GM19099 (cell line): Measurements from ENCODE around the gene HOATZ.

Experiments
- POLR2A ChIP-seq: IDR thresholded peaks from 3 replicates; pipeline ENCODE4 v1.6.1; 2011; ENCODE audit warnings: low read depth; ENCODE audit not compliant: insufficient read length; ENCODE audit errors: extremely low read depth

HOATZ gene

DNA sequence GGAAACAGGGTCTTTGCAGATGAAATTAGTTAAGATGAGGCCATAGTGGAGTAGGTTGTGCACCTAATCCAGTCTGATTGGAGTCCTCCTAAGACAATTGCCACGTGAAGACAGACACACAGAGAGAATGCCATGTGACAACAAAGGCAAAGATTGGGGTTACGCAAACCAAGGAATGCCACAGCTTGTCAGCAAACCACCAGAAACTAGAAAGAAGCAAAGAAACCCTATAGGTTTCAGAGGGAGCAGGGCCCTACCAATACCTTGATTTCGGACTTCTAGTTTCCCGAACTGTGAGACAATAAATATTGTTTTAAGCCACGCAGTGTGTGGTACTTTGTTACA, 17.8 kb downstream of the HOATZ start:
- TF ChIP-seq POLR2A, result no peak

DNA sequence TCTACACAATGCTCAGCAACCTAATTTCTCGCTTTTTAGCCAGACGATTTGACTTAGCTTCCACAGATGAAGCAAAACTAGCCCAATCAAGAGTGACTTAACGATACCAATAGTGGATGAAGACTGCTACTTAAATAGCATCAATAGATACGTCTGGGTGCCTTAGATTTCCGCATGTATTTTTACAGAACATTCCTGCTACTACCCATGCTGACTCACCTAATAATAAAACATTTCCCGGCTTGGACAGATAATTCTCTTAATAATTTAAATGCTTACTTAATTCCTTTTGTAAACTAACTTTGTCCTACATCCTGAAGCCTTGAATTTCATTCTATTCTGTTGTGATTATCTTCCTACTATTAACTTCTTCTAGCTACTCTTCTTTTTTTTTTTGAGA, 20.7 kb downstream of the HOATZ start:
- TF ChIP-seq POLR2A, result no peak

DNA sequence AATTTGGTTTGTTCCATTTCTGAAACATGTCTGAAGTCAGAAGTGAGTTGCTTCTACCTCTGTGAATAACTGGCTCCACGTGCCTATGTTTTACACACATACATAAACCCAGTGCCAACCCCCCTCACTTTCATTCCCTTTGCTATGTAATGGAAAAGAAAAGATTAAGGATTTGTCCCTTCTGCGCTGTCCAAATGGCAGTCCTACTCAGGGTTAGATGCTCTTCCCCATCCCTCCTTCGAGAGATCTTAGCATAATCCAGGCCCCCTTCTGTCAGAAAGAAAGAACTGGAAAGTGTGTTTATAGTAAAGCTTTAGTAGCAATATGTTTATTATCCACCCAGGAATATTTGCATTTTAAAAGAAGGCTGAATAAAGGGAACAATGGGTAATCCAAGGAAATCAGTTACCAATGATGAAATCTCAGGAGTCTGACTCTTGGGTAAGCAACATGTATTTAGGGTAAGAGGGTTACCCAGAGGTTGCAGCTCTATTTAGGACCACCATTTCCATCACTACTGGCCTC, 22.8 kb downstream of the HOATZ start:
- TF ChIP-seq POLR2A, result no peak

DNA sequence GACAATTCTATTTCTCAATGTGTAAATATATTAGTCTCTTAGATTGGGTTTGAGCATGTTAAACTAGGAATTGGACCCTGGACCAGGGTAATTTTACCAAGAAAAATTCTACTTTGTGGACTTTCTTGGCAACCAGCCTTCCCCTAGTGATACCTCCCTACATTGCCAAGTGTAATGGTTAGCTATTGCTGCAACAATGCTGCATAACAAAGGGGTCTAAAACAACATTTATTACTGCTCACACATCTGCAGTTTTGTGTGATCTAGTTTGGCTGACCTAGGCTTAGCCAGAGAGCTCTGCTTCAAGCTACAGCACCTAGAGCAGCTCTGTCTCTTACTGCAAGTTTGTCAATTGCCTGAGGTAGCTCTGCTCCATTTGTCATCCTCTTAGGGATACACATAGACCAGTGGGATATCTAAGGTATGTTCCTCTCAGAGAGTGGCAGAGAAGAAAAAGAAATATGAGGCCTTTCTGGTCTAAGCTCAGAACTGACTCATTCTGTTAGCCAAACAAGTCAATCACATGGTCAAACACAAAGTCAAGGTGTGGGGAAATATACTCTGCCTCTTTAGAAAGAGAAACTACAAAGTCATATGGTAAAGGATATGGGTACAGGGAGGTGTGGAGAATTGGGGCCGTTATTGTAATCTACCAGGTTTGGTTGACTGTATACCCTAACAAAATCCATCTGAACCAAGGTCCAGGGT, 24.0 kb downstream of the HOATZ start:
- no peak for TF ChIP-seq POLR2A

DNA sequence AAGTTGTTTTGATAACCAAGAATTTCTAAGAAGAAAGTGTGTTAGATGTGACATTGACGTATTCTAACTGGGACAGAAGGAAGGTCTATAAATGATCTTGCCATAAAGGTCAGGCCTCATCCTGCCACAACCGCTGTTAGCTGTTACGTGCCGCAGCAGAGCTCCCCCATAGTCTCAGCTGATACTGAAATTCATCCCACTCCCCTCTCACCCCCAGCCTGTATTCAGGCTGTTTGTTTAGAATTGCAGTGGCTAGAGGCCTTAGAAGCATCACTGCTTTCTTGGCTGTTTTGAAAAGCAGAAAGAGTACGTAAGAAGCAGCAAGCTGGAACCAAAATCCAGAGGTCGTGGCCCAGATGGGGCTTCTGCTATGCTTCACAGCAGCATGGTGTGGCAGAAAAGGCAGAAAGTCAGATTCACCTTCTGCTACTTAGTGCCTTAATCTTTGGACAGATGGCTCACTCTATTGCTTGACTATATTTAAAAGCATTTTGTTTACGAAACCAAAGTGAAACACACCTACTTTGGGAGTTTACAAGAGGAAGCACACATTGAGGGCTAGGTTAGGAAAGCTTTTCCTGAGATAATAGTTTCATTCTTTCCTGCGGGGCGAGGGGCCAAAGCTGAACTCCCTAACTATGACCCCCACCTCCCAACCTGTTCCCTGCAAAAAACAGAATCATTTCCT, 25.0 kb downstream of the HOATZ start:
- no peak for TF ChIP-seq POLR2A

DNA sequence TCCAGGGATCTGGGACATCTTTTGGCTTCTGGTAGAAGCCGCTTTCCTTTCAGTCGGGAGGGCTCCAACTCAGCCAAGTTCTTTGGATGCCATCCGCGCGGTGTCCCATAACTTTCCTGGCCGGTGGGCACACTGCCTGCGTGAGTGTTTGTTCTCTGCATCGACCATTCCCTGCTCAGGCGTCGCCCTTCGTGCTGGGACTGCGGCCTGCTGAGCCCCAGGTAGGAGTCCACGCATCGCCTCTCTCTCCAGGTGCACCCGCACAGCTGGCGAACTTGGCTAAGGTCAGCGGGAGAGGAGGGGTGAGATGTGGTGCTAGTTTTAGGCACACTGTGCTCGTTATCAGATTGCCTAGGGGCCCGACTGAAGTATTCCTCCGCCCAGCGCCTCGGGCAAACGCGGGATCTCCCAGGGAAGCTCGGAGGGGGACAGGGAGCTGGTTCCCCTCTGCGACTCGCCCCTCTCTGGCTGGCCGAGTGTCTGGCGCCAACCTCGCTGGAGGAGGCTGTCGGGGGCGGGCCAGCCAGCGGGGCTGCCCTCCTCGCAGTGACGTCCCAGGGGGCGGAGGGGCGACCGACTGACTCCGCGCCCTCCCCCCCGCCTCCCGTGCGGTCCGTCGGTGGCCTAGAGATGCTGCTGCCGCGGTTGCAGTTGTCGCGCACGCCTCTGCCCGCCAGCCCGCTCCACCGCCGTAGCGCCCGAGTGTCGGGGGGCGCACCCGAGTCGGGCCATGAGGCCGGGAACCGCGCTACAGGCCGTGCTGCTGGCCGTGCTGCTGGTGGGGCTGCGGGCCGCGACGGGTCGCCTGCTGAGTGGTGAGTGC, 25.7 kb downstream of the HOATZ start, which contains the start of gene LAYN:
Gene LAYN, plus strand, starts transcription at position 607 of the 823 bp plus-strand sequence. Its CDS starts 124 bp downstream, at position 731.
- no peak for TF ChIP-seq POLR2A

DNA sequence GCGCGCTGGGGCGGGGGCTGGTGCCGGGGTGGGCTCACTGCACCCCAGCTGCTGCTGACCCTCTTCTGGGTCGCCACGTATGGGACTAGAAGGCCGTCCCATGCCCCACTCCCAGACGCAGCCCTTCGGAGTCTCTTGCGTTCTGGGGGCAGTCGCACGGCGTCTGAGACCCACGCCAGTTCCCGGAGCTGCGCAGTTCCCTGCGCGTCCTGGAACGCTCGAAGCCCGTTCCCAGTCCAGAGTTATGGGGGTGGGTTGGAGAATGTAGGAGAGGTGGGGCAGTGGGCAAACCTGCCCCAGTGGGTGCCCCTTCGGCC, 26.3 kb downstream of the HOATZ start:
- no peak for TF ChIP-seq POLR2A

DNA sequence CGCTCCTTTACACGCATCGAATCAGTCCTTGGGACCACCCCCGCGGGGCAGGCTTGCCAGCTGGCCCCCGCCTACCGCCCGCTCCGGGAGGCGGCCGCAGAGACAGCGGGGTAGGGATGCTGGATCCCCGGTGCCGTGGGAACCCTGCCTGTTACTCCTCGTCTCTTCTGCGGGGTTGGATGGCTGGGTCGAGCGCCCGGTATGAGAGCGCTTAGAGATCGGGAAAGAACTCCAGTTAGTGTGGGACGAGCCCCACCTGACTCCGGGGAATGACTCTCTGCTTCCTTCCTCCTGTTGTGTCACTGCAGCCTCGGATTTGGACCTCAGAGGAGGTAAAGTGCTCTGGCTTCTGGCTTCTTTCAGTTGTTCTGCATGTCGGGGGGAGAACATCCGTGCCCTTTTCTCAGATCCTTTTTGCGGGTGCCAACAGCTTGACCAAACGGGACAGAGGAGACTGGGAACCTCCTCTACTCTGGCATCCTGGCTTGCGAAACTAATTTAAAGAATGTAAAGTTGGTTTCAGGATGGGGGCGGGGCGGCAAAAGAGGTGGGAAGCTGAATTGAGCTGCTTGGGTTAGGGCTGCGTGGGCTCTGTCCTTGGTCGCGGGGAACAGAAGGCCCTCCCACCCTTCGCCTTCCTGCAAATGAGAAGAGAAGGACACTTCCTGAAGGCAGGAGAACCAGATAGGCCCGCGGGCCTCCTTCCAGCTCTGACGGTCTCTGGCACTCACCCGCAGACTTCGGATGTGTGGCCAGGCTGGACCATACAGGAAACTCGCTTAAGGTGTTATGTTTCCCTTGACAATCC, 26.9 kb downstream of the HOATZ start:
- no peak for TF ChIP-seq POLR2A

DNA sequence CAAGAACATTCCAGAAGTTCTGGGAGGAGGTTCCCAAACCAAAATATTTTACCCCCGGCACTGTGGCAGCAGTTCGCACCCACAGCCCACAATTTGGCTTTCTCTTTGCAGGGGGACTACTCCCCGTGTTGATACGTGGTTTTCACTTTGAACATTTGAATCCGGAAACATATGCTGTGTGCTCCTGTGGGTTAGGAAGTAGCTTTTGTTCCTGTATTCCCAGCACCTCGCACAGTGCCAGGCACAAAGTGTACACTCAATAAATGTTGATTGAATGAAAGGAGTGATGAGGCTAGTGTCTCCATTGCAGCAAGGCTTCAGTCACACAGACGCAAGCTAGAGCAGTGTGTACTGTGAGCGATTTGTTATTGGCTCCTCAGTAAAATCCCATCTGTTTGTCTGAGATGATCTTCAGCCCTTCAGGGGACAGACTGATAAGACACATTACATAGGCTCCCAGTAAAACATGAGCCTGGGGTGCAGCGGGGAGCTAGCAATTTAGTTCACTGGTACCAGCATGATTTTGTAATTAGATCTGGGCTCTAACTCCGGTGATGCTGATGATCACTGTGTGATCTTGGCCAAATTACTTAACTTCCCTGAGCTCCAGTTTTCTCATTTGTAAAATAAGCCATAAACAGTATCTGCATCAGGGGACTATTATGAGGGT, 28.2 kb downstream of the HOATZ start:
- no peak for TF ChIP-seq POLR2A

DNA sequence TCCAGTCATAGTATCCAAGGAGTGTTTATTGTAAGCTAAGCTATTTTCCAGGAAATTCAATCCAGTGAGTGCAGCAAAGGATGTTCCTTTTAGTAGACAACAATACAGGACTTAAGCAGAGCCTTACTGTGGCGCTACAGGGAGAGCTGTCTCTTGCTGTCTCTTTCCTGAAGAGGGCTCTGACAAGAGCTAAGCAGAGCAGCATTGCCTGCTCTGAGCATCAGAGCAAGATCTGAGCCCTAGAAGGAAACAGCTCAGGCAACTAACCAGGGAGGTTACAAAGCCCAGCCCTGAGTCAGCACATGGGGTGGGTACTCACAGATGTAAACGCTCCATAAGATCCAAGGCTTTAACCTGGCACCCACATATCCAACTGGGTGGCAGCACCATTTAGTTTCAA, 33.9 kb downstream of the HOATZ start:
- no peak for TF ChIP-seq POLR2A

DNA sequence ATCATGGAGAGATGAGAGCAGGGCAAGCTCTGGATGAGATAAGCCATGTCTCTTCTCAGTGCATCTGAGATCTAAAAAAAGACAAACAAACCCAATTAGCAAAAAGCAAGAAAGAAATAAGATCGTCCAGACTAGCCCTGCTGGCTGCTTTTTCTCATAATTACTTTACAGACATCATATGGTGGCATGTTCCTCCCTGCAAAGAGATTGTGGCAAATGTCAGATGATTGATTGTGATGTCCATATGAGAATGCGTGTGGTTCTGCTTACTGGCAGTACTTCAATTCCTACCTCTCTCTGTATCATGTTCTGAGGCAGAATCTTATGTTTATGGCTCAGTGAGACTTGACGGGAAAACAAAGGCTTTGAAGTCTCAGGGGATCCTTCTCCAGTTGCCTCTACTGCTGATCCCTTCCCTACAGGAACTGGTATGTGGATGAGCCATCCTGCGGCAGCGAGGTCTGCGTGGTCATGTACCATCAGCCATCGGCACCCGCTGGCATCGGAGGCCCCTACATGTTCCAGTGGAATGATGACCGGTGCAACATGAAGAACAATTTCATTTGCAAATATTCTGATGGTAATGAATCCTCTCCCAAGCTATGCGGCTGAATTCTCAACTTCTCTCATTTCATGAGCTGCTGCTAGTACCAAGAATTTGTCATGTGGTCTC, 34.8 kb downstream of the HOATZ start:
- no peak for TF ChIP-seq POLR2A

DNA sequence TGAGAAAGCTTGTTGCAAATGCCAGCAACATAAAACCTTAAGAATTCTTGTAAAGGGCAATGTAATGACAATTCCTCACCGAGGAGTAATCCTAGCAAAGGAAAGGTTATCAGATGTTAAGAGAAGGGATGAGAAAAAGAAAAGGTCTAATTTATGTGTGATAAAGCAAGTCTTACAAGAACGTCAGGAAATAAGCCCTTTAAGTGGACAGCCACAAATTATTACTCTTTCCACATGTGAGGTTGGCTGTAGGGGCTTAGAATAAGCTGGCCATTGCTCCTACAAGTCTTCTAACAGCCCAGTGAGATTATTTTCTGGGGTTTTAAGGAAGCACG, 35.3 kb downstream of the HOATZ start:
- no peak for TF ChIP-seq POLR2A

DNA sequence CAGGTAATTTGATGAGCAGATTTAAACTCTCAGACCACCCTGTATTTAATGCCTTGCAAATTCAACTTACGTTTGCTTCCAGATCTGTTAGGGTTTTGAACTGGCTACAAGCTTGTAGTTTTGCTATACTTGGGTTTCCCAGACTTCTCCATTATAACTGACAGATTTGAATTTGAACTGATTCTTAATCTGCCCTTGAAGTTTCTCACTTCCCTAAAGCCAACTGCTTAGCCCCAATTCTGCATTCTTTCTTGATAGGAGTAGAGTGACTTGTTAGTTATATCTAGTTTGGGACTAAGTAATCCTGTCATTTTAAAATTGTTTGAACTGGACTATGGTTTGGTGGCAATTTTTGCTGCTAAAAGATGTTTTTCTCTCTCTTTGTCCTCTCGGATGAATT, 35.7 kb downstream of the HOATZ start:
- TF ChIP-seq POLR2A, result no peak

DNA sequence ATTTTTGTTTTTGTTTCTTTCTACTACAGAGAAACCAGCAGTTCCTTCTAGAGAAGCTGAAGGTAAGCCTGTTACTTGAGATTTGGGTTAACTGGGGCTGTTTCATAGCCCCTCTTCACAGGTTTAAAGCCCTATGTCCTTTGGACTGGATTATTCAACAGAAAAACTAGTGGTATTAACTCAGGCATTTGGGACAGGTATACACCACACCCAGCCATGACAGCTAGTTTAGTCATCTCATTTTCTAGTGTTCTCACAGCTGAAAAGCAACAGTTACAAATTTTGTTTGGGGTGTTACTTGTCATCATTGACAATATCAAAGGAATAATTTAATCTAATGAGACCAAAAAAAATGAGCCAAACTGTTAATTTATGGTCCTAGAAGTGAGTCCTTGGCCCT, 40.0 kb downstream of the HOATZ start:
- no peak for TF ChIP-seq POLR2A
